HG02885 (cell line): ENCODE measurements around the gene NT5DC4.

Experiments
- ATAC-seq: cut with Tn5 transposase; IDR thresholded peaks from one replicate; pipeline ENCODE4 v1.9.1; 2021; ENCODE audit warnings: mild to moderate bottlenecking; ENCODE audit not compliant: unreplicated experiment, poor library complexity

NT5DC4 gene

DNA sequence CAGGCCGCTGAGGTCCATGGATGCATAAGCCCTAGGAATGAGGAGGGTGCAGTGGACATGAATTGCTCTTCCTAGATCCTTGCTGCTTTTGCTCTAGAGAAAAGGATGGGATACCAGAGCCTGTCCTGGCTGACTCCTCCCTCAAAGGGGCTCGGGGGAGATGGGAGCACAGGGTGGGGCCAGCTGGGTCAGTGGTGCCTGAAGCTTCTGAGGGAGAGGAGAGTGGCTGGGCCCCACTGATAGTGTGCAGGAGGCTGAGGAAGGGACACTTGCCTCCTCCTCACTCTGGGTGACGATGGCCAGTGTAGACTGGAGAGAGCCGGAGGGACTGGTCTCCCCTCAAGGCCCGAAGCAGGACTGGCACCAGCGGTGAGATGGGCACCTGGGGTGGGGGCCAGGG, at the start of gene NT5DC4:
TSS of gene NT5DC4 (plus strand) at position 236 of the 400 bp plus-strand sequence. CDS start at position 296, 60 bp downstream.
- ATAC-seq: no peak

DNA sequence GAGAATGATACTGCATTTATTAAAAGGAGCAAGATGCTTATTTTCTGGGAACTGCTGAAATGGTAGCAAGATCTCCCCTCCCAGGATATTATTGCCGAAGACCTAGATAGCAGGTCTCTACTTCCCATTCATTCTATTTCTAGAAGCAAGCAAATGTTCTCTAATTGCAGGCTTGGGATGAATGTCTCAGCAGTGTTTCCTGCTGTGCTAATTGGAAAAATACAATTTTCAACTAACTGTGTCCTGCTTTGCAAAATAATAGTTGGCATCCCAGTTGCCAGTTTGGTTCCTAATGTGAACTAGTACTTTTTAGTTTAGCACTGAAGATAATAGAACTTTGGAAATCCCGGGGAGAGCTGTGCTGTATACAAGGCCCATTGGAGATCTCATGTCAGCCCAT, 49.0 kb upstream of the NT5DC4 start:
- no peak for ATAC-seq

DNA sequence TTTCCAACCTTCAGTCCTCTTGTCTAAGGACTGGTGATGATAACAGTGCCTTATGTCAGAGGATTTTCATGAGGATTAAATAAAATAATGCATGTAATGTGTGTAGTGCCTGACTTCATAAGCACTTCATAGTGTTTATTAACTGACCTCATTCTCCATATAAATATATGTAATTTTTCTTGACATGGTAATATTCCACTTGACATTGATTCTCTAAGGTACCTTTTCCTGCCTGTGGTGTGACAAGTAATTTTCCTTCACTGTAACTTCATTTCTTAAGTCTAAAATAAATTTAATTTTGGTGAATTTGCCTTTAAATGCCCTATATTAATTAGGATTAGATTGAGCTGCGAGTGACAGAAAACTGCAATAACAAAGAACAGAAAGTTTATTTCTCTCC, 47.8 kb upstream of the NT5DC4 start:
- no peak for ATAC-seq

DNA sequence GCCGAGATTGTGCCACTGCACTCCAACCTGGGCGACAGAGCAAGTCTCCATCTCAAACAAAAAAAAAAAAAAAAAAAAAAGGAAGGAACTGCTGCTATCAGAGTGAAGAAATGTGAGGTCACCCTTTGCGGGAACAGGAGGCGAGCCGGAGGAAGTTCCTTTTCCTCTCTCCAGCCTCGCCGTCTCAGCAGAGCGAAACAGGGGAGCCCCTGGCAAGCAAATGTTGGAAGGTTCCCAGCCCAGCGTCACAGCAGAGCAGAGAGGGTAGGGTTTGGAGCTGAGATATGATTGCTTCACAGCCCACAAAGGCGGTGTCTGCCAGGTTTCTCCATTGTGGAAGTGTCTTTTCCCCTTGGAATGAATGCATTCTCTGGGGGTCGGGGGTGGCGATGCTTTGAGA, 46.6 kb upstream of the NT5DC4 start:
- ATAC-seq: no peak

DNA sequence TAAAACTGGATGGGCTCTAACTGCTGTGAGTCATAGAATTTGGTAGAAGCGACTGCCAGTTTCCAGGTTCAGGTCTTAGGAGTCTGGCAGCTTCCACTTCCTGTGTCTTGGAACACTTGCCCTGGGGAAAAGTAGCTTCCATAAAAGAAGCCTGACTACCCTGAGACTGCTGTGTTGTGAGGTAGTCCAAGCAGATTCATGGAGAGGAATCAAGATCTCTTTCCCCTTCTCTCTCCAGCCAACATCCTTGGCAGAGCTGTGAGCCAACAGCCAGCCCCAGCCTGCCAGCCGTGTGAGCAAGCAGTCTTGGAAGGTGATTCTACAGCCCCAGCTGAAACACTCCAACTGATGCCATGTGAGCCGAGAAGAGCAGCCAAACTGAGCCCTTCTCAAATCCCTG, 41.3 kb upstream of the NT5DC4 start:
- ATAC-seq: no peak

DNA sequence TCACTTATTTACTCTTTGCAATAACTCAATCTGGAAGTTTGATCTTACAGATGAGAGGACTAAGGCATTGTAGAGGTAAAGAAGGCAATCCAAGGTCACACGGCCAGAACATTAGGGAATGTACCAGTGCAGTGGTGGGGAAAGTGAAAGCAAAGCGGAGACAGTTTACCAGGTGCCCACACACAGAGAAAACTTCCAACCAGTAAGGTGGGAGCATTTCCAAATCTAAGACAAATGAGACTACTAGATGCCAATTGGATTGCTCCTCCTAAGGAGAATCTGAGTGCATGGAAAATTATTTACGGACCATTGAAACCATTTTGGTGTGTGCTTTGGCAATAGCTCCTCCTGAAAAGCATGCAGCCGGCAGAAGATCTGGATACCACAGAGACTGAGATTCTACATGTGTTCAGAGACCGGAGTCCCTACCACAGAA, 40.1 kb upstream of the NT5DC4 start:
- peak; percentile 43 for ATAC-seq

DNA sequence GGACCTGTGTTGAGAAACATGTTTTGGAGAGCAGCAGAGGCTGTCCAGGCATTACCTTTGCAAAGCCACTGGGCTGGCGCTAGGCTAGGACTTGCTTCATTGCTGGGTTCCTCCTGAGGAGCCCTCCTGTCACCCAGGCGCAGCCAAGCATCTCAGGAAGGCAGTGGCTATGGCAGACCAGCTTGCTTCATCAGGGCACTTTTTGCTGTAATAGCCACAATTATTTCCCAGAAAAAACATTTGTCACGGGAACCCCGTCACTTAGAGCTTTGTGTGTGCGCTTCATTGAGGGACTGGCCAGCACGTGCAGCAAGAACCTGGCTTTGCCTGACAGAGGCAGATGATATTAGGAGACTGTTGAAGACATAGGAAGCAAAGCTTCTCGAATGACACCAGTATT, 38.7 kb upstream of the NT5DC4 start:
- ATAC-seq: no peak

DNA sequence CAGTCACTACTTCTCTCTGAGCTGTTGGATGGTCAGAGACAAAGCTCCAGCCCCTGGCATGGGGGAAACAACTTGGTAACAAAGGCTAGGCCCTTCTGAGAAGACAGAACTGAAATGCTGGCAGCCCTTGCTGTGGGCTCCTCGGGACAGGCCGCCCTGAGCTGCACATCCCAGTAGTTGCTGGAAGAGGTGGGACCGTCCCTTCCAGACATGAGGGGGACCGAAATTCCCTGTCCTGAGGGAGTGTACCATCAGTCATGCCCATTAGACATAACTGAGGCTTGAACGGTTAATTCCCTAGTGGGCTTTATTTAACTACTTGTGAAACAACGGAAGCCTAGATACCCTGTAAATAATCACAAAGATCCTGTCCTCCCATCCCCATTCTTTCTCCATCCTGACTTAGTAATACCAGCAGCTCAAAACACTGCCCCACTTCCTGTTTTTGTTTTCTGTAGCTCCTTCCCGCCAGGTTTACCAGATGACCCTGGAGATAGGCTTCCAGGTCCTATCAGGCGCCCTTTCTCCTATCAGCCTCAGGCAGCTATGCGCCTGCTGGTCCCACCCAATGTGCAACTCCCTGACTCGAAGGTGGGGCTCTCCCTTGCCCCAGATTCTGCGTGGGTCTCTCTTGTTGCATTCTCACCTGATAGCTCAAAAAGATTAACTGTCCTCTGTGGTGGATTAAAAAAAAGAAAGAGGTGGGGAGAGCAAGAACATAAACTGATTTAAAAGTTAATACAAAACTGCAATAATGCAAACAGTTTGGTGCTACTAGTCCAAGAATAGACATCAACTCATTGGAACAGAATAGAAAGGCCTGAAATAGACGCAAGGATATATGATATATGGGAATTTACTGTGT, 37.0 kb upstream of the NT5DC4 start:
- no peak for ATAC-seq

DNA sequence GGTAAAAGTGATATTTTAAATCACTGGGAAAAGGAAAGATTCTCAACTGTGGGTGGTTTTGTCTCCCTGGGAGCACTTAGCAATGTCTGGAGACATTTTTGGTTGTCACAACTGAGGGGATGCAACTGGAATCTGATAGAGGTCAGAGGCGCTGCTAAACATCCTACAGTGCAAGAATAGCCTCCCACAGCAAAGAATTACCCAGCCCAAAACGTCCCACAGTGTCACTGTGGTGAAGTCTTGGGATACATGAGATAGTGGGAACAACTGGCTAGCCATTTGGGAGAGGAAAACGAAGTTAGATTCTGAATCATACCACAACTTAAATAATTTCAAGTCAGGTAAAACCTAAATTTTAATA, 36.4 kb upstream of the NT5DC4 start:
- ATAC-seq: no peak

DNA sequence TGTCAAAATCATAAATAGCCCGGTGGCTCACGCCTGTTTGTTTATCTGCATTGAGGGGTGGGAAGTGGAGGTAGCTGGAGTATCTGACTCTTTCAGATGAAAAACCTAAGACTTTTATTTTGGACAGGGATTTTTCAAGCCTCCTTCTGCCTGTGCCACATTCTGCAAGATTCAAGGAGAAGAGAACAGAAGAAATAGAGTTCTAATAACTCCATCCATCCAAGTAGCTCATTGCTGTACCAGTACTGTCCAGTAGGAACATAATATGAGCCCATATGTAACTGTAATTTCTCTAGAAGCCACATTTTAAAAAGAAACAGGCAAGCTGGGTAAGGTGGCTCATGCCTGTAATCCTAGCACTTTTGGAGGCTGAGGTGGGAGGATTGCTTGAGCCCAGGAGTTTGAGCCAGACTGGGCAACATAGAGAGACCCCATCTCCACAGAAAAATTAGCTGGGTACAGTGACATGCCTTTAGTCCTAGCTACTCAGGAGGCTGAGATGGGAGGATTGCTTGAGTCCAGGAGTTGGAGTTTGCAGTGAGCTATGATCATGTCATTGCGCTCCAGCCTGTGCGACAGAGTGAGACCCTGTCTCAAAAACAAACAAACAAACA, 35.4 kb upstream of the NT5DC4 start:
- ATAC-seq: no peak

DNA sequence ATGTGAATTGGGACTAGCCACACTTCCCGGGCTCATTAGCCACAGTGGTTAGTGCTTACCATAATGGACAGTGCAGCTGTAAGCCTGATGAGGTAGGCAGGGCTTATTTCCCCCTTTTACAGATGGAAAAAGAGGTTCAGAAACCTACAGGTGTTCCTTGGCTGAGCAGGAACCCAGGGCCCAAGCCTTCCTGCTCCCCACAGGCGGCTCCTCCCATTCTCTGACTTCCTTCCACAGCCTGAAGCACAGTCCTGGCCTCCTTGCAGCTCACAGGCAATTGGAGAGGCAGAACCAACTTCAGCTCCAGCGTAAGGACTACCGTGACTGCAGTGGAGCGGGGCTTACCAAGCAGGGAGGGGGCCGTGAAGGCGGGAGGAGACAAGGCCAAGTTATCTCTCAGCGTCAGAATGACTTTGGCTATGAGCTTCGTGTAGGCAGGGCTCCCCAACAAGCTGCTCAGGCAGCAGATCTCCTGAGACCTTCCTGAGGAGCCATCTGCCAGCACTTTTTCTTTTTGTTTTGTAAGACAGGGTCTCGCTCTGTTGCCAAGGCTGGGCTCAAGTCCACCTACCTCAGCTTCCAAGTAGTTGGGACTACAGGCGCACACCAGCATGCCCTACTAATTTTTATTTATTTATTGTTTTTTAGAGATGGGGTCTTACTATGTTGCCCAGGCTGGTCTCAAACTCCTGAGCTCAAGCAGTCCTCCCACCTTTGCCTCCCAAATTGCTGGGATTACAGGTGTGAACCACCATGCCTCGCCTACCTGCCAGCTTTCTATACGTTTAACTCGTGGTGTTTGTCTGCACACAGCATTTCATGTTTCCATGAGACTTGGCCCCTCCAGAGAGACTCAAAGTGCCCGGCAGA, 34.2 kb upstream of the NT5DC4 start:
- peak; percentile 55 for ATAC-seq

DNA sequence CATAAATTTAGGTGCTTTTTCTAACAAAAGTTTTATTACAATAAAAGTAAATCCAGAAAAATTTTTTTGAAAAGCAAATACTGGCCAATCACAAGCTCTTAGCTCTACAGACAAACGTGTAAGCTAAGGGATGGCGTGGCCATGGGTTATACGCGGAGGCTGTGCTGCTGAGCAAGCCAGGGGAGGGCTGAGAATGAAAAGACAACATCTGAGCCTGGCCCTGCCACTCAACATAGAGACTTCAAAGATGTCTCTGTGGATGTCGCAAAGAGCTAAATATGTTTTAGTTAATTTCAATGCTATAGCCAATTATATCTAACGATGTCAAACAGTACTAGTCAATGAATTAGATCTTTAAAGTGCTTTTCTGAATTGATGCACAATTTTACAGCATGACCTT, 33.3 kb upstream of the NT5DC4 start:
- no peak for ATAC-seq

DNA sequence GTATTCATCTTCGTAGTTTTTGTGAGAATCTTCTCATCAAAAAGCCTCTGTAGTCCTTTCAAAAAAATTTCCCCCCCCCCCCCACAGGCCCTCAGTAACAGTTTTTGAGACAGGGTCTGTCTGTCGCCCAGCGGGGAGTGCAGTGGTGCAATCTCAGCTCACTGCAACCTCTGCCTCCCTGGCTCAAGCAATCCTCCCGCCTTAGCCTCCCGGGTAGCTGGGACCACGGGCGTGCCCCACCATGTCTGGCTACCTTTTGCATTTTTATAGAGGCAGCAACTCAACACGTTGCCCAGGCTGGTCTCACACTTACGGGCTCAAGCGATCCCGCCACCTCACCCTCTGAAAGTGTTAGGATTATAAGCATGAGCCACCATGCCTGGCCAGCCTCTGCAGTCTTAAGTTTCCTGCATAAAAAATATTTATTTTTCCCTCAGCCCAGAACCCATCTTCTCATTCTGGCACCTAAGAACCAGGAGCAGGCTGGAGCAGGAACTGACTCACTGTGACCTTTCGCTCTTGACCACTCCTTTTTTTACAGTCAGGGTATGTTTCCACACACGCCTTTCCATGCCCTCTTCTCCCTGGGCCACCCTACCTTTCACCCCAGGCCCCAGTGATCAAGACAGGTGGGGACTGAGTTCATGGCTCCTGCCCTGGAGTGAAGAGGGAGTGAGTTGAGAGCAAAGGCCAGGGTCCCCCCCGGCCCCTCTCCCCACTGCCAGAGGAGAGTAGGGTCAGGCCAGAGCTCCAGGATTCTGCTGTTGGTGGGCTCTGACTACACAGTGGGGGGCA, 32.5 kb upstream of the NT5DC4 start:
- ATAC-seq: no peak

DNA sequence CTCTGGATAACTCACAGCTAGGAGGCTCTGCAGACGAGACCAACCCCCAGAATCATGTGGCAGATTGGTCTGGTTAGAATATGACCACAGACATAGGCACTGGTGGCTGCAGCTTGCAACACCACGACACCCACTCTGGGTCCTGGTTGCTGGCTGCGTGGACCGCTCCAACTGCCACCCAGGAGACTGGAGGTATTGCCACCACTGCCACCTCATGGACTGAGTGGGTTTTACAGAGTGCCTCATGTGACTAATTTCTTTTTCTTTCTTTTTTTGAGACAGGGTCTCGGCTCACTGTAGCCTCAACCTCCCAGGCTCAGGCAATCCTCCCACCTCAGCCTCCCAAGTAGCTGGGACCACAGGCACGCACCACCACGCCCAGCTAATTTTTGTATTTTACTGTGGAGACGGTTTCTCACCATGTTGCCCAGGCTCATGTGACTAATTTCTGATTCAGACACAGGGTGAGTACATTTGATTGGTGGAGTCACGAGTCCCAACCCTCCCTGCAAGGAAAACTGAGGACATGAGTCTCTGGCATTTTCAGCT, 29.9 kb upstream of the NT5DC4 start:
- peak; percentile 62 for ATAC-seq

DNA sequence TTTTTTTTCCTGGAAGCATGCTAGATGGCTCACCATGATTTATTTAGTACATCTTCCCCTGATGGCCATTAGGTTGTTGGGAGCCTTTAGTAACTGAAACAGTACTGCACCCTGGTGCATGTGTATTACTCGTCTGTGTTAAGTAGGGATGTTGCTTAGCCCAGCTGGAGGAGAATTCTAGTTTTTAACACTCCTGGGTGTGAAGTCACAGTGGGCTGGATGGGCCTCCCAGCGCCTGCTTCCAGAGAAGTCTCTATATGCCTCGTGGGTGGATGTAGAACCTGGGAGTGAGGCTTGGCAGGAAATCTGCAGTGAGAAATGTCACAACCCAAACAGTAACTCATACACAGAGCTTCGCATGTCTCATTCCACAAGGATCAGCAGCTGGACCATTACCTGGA, 28.9 kb upstream of the NT5DC4 start:
- no peak for ATAC-seq

DNA sequence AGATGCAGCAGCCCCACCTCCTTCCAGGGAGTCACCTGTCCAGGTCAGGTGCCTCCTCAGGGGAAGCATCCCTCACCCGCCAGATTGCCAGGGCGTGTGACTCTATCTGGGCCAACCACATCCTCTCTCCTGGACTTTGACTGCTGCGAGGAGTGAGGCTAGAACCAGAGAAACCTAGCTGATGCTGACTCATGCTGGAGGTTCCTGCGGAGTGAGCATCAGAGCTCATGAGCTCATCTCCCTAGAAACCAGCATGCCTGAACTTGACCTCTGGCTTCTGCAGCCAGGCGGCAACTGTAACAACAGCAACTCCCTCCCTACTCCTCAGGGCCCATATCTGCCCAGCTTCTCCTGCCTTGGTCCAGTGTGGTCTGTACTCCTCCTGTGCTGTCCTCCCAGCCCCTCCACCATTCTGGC, 28.3 kb upstream of the NT5DC4 start:
- peak; percentile 84 for ATAC-seq

DNA sequence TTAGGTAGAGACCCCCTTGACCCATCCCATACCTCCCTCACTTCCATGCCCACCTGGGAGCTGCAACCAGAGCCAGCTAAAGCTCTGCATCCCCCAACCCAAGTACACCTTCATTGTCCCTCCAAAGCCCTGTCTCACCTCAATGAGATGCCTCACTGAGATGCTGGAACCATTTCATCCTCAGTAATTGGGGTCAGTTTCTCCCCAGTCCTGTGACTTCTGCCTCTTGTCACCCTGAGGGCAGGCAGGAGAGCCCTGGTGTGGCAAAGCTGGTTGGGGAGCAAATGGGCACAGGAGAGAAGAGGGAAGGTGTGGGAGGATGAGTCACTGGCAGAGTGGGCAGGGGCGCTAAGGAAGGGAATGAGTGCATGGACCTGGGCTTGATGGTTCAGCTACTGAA, 27.9 kb upstream of the NT5DC4 start:
- peak; percentile 1 for ATAC-seq

DNA sequence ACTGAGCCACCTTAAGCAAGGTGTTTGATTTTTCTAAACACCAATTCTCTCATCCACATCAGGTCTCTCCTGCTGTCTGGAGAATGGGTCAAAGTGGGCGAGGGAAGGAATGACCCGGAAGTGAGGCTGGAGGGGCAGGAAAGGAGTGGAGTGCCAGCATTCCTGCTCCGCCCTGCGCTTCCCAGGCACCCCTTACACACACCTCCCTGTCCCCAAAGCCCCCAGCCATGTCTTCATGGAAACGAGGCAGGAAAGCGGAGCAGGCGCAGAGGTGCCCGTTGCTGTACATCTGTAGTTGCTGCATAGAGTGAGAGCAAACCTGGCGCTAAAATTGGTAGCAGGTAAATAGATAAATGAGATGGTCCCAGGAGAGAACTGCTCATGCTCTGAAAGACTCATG, 27.2 kb upstream of the NT5DC4 start:
- ATAC-seq: no peak

DNA sequence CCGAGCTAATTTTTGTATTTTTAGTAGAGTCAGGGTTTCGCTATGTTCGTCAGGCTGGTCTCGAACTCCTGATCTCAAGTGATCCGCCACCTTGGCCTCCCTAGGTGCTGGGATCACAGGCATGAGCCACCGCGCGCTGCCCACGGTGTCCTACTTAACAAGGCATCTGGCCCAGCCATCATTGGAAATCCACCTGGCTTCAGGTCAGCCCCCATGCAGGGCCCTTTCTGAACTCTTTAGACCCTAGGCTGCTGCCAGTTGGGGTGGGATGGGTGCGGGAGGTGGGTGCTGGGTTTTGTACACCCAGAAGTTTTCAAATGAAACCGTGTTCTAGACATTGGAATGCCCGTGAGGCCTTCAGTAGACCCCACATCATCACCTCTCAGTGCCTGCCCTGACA, 26.6 kb upstream of the NT5DC4 start:
- ATAC-seq: no peak
